H9 (cell line): ENCODE results near the gene IQGAP3. TPM values are rescaled to one million over a fixed set of nuclear protein-coding genes. Genes with fewer than 3 reads are reported as not detected.

Source experiments
- DNase-seq: peaks from one replicate; pipeline ENCODE4 v3.0.0-alpha.2; 2017
- H2AFZ ChIP-seq: one replicate; pipeline ENCODE4 v1.6.1; 2013; ENCODE audit warnings: mild to moderate bottlenecking, low read length, control low read depth, moderate library complexity
- H2AK5ac ChIP-seq: 2 replicates; pipeline ENCODE4 v1.6.1; 2013; ENCODE audit warnings: low read length, control low read depth, mixed read lengths; ENCODE audit not compliant: insufficient read length
- H2BK120ac ChIP-seq: one replicate; pipeline ENCODE4 v1.6.1; 2013; ENCODE audit warnings: low read depth, mild to moderate bottlenecking, low read length, control low read depth, inconsistent platforms; ENCODE audit not compliant: poor library complexity, severe bottlenecking
- H2BK12ac ChIP-seq: 2 replicates; pipeline ENCODE4 v1.6.1; 2013; ENCODE audit warnings: low read length, control low read depth, mixed read lengths, low read depth; ENCODE audit not compliant: insufficient read length
- H2BK15ac ChIP-seq: 2 replicates; pipeline ENCODE4 v1.6.1; 2013; ENCODE audit warnings: low read depth, low read length, control low read depth
- H2BK20ac ChIP-seq: one replicate; pipeline ENCODE4 v1.6.1; 2013; ENCODE audit warnings: low read depth, mild to moderate bottlenecking, low read length, control low read depth, inconsistent platforms; ENCODE audit not compliant: poor library complexity, severe bottlenecking
- H2BK5ac ChIP-seq: 2 replicates; pipeline ENCODE4 v1.6.1; 2013; ENCODE audit warnings: low read length, control low read depth, mixed read lengths; ENCODE audit not compliant: insufficient read length
- H3K14ac ChIP-seq: 2 replicates; pipeline ENCODE4 v1.6.1; 2013; ENCODE audit warnings: low read length, control low read depth; ENCODE audit not compliant: insufficient read depth
- H3K18ac ChIP-seq: 2 replicates; pipeline ENCODE4 v1.6.1; 2013; ENCODE audit warnings: low read depth, mild to moderate bottlenecking, mixed read lengths, low read length, control low read depth; ENCODE audit not compliant: insufficient read length
- H3K23ac ChIP-seq: 2 replicates; pipeline ENCODE4 v1.6.1; 2013; ENCODE audit warnings: low read length, control low read depth, mixed read lengths, low read depth; ENCODE audit not compliant: insufficient read length
- H3K23me2 ChIP-seq: 2 replicates; pipeline ENCODE4 v1.6.1; 2013; ENCODE audit warnings: low read depth, mild to moderate bottlenecking, mixed read lengths, low read length, control low read depth; ENCODE audit not compliant: insufficient read length, poor library complexity, severe bottlenecking
- H3K27ac ChIP-seq: 2 replicates; pipeline ENCODE4 v1.5.1; 2013; ENCODE audit warnings: low read length, control low read depth, mixed read lengths, low read depth; ENCODE audit not compliant: insufficient read length
- H3K27me3 ChIP-seq: 2 replicates; pipeline ENCODE4 v1.6.1; 2013; ENCODE audit warnings: low read length, control low read depth, inconsistent platforms; ENCODE audit not compliant: insufficient read depth
- H3K4ac ChIP-seq: 2 replicates; pipeline ENCODE4 v1.6.1; 2013; ENCODE audit warnings: low read depth, mild to moderate bottlenecking, control low read depth, inconsistent platforms, low read length, moderate library complexity
- H3K4me1 ChIP-seq: 2 replicates; pipeline ENCODE4 v1.6.1; 2013; ENCODE audit warnings: low read length, control low read depth, inconsistent platforms; ENCODE audit not compliant: insufficient read depth
- H3K4me2 ChIP-seq: 2 replicates; pipeline ENCODE4 v1.6.1; 2013; ENCODE audit warnings: low read length, control low read depth, mixed read lengths; ENCODE audit not compliant: insufficient read length, insufficient read depth
- H3K56ac ChIP-seq: 2 replicates; pipeline ENCODE4 v1.6.1; 2013; ENCODE audit warnings: low read depth, mild to moderate bottlenecking, mixed read lengths, low read length, control low read depth; ENCODE audit not compliant: insufficient read length
- H3K79me1 ChIP-seq: 2 replicates; pipeline ENCODE4 v1.6.1; 2013; ENCODE audit warnings: low read depth, mild to moderate bottlenecking, moderate library complexity, low read length, control low read depth, inconsistent platforms; ENCODE audit not compliant: insufficient read depth, poor library complexity, severe bottlenecking
- H3K79me2 ChIP-seq: 2 replicates; pipeline ENCODE4 v1.6.1; 2013; ENCODE audit warnings: low read length, control low read depth, inconsistent platforms; ENCODE audit not compliant: insufficient read depth
- H3K9ac ChIP-seq: 2 replicates; pipeline ENCODE4 v1.6.1; 2013; ENCODE audit warnings: low read length, control low read depth, mixed read lengths; ENCODE audit not compliant: insufficient read length; ENCODE audit errors: extremely low read depth
- H3K9me3 ChIP-seq: one replicate; pipeline ENCODE4 v1.6.1; 2013; ENCODE audit warnings: low read depth, low read length, inconsistent platforms; ENCODE audit not compliant: control insufficient read depth
- H3T11ph ChIP-seq: one replicate; pipeline ENCODE4 v1.6.1; 2013; ENCODE audit warnings: mild to moderate bottlenecking, low read length, control low read depth, inconsistent platforms
- H4K20me1 ChIP-seq: one replicate; pipeline ENCODE4 v1.6.1; 2013; ENCODE audit not compliant: control insufficient read depth, insufficient read length, insufficient read depth
- H4K5ac ChIP-seq: 2 replicates; pipeline ENCODE4 v1.6.1; 2013; ENCODE audit warnings: low read depth, mild to moderate bottlenecking, mixed read lengths, low read length, control low read depth; ENCODE audit not compliant: insufficient read length
- H4K8ac ChIP-seq: replicated peaks from 2 replicates; pipeline ENCODE4 v1.6.1; 2013; ENCODE audit warnings: low read length, control low read depth, mixed read lengths, low read depth; ENCODE audit not compliant: insufficient read length
- H4K91ac ChIP-seq: 2 replicates; pipeline ENCODE4 v1.6.1; 2013; ENCODE audit warnings: low read depth, mild to moderate bottlenecking, moderate library complexity, mixed read lengths, low read length, control low read depth; ENCODE audit not compliant: insufficient read length
- H3K27ac Mint-ChIP-seq, 3 experiments: 2 replicates in 2 of 3; 3 replicates in 1 of 3; pipeline ENCODE4 v1.8.0; 2020 to 2021; ENCODE audit warnings: mixed read lengths in 3 of 3, mild to moderate bottlenecking in 1 of 3, moderate library complexity in 1 of 3
- H3K27me3 Mint-ChIP-seq: 2 replicates; pipeline ENCODE4 v1.8.0; 2021; ENCODE audit warnings: low read depth, mild to moderate bottlenecking, moderate library complexity, mixed read lengths
- H3K36me3 Mint-ChIP-seq, 3 experiments: 2 replicates in 2 of 3; 3 replicates in 1 of 3; pipeline ENCODE4 v1.8.0; 2020 to 2021; ENCODE audit warnings: low read depth in 3 of 3, mixed read lengths in 3 of 3; ENCODE audit not compliant: insufficient read depth in 1 of 3
- H3K4me1 Mint-ChIP-seq, 2 experiments: 2 replicates each; pipeline ENCODE4 v1.8.0; 2020; ENCODE audit warnings: mixed read lengths in 2 of 2
- H3K4me3 Mint-ChIP-seq, 2 experiments: 2 replicates in 1 of 2; 3 replicates in 1 of 2; pipeline ENCODE4 v1.8.0; 2020 to 2021; ENCODE audit warnings: mild to moderate bottlenecking in 2 of 2, mixed read lengths in 2 of 2, moderate library complexity in 1 of 2
- H3K9me3 Mint-ChIP-seq, 2 experiments: 2 replicates in 1 of 2; 3 replicates in 1 of 2; pipeline ENCODE4 v1.8.0; 2020; ENCODE audit warnings: mild to moderate bottlenecking in 2 of 2, mixed read lengths in 2 of 2, moderate library complexity in 1 of 2
- CTCF ChIP-seq: fragments of 200-600 bp; sonication (generic); conservative IDR thresholded peaks from 3 replicates; pipeline ENCODE4 v1.8.0; 2021; ENCODE audit warnings: antibody characterized with exemption, mild to moderate bottlenecking
- WGBS: extraction: QIAGEN DNeasy Blood & Tissue Kit; methylation state at CpG from one replicate; pipeline ENCODE4 v1.1.7; 2013; ENCODE audit warnings: missing lambda C conversion rate, low lambda C conversion rate, mixed read lengths; ENCODE audit not compliant: insufficient read length; ENCODE audit errors: extremely low coverage; 5-methylcytosine and 5-hydroxymethylcytosine counted together
- total RNA-seq: library from RNA; stranded (reverse); gene quantifications from 2 replicates; pipeline ENCODE4 v1.2.1, GENCODE V29; 2021

Gene IQGAP3
- total RNA-seq, 1 experiment from 2014 or later, result 24.5 TPM

GRCh38 chr1:156495401-156496140, 76.8 kb downstream of the IQGAP3 start:
- Histone ChIP-seq H4K91ac (no peak overlapping the region), H2AFZ (no peak overlapping the region), H3K18ac (no peak overlapping the region), H3K79me1 (no peaks in the 10 kb centered on the region), H3K14ac (no peak overlapping the region), H2BK120ac (no peak overlapping the region), H2BK15ac (no peak overlapping the region), H3K4me1 (peaks cover 13% of the 10 kb centered on the region; the same call in 1 of the 2 replicates), H4K5ac (no peak overlapping the region), H3K27me3 (no peaks in the 10 kb centered on the region), H2AK5ac (no peak overlapping the region), H3K4me2 (no peak overlapping the region), H4K20me1 (no peaks in the 10 kb centered on the region), H2BK20ac (no peak overlapping the region), H3K79me2 (peaks cover 13% of the 10 kb centered on the region; the same call in 1 of the 2 replicates), H3K9ac (no peak overlapping the region), H3K56ac (no peak overlapping the region), H2BK5ac (no peak overlapping the region), H3K4ac (no peak overlapping the region), H3K23ac (no peak overlapping the region), H4K8ac (no peak overlapping the region), H3K27ac (no peak overlapping the region), H3K9me3 (no peaks in the 10 kb centered on the region), H2BK12ac (no peak overlapping the region), H3T11ph (no peak overlapping the region), H3K23me2 (peaks cover 11% of the 10 kb centered on the region)
- Mint-ChIP-seq H3K4me3 (no peak overlapping the region; a peak in 2 of 5 replicates), H3K27ac (peak overlapping the region; percentile 3 to 84 (median 13); a peak in 4 of 7 replicates), H3K36me3 (peaks cover 0 to 5% (median 2%) of the 10 kb centered on the region in 3 experiments; a peak in 3 of 7 replicates), H3K9me3 (no peaks in the 10 kb centered on the region), H3K27me3 (no peaks in the 10 kb centered on the region), H3K4me1 (peaks cover 74 to 82% of the 10 kb centered on the region in 2 experiments)
- no CpG with 5 or more reads among the region's 9 CpGs for WGBS
- DNase-seq, result no peak
- no peak for TF ChIP-seq CTCF
